IPS-18c (cell line): ENCODE data around the gene PHB1.
"Not testable (repeated sequence)": the region's sequence is repeated elsewhere in the genome, so short reads cannot be mapped to it uniquely, and the experiment has no call there.

ENCODE experiments used
- H3K4me3 ChIP-seq: 2 replicates; pipeline ENCODE4 v1.7.0; 2013; ENCODE audit warnings: low read depth, mild to moderate bottlenecking, low read length, moderate library complexity; ENCODE audit not compliant: insufficient read depth
- H3K9me3 ChIP-seq: one replicate; pipeline ENCODE4 v1.6.1; 2013; ENCODE audit warnings: mild to moderate bottlenecking, low read length, moderate library complexity; ENCODE audit not compliant: control insufficient read depth, insufficient read depth

Gene PHB1

DNA sequence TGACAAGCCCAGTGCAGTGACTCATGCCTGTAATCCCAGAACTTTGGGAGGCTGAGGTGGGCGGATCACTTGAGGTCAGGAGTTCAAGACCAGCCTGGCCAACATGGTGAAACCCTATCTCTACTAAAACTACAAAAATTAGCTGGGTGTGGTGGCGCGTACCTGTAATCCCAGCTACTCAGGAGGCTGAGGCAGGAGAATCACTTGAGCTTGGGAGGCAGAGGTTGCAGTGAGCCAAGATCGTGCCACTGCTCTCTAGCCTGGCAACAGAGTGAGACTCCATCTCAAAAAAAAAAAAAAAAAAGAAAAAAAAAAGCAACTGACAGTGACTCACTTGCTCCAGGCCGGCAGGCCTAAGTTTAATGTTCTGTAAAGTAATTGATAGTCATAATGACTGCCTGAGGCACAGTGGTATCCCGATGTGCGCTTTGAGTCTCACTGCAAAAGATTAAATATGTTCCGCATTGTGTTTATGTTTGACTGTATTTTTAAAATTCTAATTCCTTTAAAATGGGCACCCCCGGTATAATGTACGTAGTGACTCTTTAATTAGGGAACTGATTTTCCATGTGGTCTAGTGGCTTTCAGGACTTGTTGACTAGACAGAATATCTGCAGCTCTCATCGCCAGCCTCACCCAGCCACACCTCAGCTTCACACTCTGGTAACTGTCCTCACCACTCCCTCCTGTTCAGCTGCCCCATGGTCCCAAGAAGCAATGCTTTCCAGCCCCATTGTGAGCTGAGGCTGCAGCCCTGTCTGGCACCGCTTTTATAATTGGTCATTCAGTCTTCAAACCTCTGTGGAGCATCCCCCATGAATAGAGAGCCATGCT is 25.0 kb downstream of the PHB1 start:
- H3K4me3 ChIP-seq, H3K9me3 ChIP-seq: not testable (repeated sequence)

DNA sequence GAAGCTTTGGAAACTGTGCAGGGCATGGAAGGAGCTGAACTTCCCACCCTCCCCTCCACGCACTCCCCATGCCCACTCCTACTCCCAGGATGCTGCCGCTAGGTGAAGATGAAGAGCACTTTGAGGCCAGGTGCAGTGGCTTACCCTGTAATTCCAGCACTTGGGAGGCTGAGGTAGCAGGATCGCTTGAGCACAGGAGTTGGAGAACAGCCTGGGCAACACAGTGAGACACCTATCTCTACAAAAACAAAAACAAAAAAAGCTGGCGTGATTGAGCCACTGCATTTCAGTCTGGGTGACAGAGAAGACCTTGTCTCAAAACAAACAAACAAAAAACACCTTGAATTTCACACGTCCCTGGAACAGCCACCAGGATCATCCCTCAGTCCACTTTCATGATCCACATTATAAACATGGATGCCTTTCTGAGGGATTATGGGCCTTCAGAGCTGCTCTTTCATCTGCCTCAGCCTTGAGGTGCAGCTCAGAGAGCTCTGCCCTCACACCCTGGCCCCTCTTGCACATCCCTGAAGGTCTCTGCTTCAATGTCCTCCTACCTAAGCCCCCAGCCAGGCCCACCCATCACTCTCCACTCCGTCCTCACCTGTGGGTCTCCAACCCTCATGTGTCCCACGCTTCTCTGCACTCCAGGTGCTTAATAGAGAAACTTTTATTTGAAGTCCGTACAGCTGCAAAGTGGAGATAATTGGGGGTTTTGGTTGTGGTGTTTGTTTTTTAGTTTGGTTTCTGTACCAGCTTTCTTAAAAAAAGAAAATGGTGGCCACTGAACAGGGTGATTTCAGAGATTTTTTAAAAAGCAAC is 25.8 kb downstream of the PHB1 start:
- no peaks in the 10 kb centered on the region for H3K9me3 ChIP-seq
- H3K4me3 ChIP-seq: no peak overlapping the region

DNA sequence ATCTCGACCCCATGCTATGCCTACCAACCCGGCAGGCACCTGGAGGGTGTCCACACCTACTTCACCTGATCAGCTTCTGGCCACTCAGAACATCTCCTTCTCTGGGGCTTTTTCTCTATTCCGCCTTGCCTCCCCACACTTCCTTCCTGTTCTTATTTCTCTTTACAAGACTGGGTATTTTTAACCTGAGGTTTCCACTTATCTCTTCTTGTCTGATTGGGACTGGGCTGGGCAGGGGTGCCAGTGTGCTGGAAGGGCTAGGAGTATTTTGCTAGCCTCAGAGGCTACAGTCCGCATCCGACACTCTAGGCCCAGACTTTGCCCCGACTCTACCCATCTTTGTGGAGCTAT is 26.4 kb downstream of the PHB1 start:
- no peak overlapping the region for H3K4me3 ChIP-seq
- no peaks in the 10 kb centered on the region for H3K9me3 ChIP-seq

DNA sequence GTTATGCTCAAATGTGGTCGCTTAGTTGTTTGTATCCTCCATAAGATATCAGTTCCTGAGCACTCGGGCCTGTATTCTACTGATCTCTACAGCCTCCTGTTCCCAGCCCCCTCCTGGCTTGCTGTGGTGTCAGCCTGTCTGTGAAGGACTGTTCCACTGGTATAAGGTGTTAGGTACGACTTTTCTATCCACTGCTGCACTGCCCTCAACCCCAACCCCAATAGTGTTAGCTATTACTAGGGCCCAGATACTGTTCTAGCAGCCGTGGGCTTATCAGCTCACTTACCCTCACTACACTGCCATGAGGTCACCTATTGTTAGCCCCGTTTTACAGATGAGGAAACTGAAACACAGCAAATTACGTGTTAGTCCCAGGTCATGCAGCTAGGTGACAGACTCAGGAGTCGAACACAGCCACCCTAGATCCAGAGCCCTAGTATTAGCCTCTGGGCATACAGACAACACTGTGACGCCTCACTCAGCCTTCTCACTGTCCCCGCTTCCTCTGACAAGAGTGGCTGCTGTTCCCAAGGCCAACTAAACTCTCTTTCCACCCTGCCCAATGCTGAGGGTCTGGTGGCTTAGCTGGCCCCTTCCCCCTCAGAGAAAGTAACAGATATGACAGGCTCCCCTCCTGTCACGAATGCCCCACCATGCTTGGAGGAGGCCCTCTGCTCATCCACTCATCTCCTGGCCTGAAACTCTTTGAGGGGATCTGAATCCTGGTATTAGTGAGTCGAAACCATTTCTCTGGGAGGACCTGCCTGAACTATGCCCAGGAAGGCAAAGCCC is 27.0 kb downstream of the PHB1 start:
- Histone ChIP-seq H3K4me3 (no peak overlapping the region), H3K9me3 (no peaks in the 10 kb centered on the region)

DNA sequence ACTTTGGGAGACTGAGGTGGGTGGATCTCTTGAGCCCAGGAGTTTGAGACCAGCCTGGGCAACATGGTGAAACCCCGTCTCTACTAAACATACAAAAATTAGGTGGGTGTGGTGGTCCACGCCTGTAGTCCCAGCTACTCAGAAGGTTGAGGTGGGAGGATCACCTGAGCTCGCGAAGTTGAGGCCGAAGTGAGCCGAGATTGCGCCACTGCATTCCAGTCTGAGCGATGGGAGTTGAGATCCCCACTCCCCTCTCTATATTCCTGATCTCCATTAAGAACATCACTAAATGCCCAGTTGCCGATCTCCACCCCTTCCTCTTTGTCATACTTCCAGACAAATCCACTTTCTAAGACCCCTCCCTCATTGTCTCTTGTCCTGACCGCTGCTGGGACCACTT is 28.3 kb downstream of the PHB1 start:
- Histone ChIP-seq H3K9me3 (no peaks in the 10 kb centered on the region), H3K4me3 (no peak overlapping the region)

DNA sequence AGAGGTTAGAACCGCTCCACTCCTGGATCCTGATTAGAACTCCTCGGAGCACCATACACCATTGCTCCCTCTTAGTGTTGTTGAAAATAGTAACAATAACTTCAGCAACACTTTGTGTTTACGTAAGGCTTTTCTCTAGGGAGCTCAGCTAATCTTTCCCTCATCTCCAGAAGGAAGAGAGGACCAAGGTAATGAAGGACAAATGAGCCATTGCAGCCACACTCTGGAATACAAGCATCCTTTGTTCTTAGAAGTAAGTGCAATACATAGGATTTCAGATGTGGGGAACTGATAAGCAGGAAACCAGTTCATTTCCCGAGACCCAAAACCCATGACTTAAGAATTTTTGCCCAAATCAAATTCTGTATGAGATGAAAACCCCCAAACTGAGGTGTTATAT is 29.7 kb downstream of the PHB1 start:
- no peaks in the 10 kb centered on the region for H3K9me3 ChIP-seq
- H3K4me3 ChIP-seq: no peak overlapping the region

DNA sequence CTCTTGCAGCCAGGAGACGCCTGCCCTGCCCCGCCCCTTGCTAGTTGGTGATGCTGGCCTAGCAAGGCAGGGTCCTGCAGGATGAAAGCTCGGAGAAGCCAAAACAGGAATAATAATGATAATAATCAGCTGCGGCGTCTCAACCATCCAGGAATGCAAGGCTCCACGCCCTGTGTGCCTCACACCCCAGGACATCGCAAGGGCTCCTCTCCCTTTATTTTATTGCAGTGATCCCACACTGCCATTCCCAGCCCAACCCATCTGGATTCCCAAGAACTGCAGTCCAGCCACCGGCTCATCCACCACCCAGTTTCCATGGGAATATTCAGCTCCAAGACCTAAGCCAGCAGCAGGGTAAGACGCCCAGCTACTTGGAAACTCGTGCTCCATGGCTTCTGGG is 31.6 kb downstream of the PHB1 start:
- H3K9me3 ChIP-seq: no peaks in the 10 kb centered on the region
- H3K4me3 ChIP-seq: no peak overlapping the region

DNA sequence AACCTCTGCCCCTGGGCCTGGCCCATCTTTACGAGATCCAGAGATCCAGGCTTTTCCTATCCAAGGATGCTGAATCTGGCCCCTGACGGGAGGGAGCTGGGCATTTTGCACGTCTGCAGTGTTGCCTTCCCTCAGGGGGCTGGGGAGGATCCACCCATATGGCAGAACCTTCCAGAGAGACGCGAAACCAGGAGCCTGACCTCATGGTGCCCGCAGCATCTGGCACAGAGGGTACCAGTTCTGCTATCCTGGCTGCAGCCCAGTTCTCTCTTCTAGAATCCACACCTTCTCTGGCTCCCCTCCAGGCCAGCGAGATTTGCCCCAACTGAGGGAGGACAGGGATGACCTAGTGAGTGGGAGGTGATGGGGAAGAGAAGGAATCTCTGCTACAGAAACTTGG is 32.1 kb downstream of the PHB1 start:
- Histone ChIP-seq H3K4me3 (no peak overlapping the region), H3K9me3 (no peaks in the 10 kb centered on the region)

DNA sequence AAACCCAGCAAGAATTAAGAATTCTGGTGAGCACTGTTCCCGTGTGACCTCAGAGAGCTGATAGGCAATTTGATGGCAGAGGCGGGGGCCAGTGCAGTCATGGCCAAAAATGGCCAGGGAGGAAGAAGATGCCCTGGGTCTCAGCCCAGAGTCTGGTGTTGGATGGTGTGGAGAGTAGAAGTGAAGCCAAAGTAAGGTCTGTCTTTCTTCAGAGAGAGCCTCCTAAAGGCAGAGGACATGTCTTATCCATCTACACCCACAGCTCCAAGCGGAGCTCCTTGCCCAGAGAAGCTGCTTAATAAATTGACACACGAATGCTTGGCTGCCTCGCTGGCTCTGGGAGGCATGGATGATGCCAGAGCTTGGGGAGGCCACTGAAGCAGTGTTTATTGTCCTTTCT is 32.9 kb downstream of the PHB1 start:
- Histone ChIP-seq H3K9me3 (no peaks in the 10 kb centered on the region), H3K4me3 (no peak overlapping the region)

DNA sequence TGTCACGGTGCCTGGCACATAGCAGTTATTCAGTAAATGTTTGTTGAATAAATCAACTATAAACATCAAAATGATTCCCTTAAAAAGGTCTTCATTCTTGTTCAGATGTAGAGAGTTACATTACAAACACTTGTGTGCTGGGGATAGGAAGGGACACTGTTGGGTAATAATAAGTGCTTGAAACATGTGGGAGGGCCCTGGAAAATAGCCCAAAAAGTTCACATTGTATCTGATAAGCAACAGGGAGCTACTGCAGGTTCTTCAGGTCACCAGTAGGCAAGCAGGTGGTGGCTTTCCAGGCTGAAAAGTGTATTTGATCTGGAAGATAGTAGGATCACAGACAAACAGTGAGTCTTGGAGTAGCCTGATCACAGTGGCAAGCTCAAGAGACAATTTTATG is 33.6 kb downstream of the PHB1 start:
- Histone ChIP-seq H3K9me3 (no peaks in the 10 kb centered on the region), H3K4me3 (no peak overlapping the region)

DNA sequence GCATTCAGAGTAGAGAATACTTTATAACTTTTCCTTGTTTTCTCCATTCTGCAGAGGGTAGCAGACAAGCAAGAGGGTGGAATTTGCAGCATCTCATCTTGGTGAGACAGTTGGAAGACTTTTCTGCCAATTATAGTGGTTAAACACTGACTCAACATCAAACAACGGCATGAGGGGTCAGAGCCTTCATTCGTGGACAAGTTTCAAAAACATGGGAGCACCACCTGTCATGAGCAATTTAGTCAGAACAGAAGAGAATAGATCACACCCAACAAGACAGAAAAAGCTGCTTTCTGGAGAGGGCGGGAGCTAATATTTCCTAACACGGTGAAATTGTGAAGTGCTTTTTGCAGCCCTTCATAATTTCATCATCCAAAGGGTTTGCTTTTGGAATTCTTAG is 34.8 kb downstream of the PHB1 start:
- H3K4me3 ChIP-seq: no peak overlapping the region
- H3K9me3 ChIP-seq: no peaks in the 10 kb centered on the region

DNA sequence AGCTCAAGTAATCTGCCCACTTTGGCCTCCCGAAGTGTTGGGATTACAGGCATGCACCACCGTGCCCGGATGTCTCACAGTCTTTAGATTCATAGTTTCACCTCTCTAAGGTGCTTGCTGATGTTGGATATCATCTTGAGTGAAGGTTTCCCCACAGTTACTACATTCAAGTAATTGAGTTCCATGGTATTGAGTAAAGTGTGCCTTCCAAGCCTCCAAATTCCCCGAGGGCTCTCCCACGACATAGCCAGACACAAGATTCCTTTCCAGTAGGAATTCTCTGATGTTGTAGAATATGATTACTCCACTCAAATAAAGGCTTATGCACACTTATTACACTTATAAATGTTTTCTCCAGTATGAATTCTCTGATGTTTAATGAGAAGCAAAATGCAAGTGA is 36.4 kb downstream of the PHB1 start:
- Histone ChIP-seq H3K9me3 (no peaks in the 10 kb centered on the region), H3K4me3 (no peak overlapping the region)

DNA sequence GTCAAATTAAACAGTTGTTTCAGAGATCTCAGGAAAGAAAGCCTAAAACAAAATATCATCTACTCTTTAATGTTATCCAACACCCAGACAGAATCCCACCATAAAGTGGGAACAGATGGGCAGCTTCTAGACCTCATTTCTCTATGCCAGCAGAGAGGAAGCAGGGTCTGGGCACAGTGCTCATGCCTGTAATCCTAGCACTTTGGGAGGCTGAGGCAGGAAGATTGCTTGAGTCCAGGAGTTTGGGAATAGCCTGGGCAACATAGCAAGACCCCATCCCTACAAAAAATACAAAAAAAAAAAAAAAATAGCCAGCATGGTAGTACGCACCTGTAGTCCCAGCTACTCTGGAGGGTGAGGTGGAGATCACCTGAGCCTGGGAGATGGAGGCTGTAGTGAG is 39.1 kb downstream of the PHB1 start:
- H3K9me3 ChIP-seq: no peaks in the 10 kb centered on the region
- no peak overlapping the region for H3K4me3 ChIP-seq

DNA sequence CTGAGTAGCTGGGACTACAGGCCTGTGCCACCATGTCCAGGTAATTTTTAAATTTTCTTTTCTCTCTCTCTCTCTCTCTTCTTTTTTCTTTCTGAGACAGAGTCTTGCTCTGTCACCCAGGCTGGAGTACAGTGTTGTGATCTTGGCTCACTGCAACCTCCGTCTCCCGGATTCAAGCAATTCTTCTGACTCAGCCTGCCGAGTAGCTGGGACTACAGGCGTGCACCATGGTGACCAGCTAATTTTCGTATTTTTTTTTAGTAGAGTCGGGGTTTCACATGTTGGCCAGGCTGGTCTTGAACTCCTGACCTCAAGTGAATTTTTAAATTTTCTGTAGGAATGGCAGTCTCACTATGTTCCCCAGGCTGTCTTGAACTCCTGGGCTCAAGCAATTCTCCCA is 41.6 kb downstream of the PHB1 start:
- Histone ChIP-seq H3K9me3 (no peaks in the 10 kb centered on the region), H3K4me3 (no peak overlapping the region)

DNA sequence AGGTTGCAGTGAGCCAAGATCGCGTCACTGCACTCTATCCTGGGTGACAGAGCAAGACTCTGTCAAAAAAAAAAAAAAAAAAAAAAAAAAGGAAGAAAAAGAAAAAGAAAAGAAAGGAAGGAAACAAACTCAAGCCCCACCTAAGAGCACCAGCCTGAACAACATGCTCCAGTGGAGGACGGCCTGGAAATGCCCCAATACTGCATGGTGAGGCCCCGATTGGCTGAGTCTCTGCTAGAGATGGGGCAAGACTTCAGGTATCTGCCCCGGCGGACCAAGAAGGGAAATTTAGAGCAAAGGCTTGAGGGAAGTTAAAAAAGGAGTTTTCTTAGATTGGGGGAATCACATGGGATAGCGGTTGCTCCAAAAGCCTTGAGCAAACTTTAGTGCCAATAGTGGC is 42.3 kb downstream of the PHB1 start:
- H3K4me3 ChIP-seq: no peak overlapping the region
- no peaks in the 10 kb centered on the region for H3K9me3 ChIP-seq

DNA sequence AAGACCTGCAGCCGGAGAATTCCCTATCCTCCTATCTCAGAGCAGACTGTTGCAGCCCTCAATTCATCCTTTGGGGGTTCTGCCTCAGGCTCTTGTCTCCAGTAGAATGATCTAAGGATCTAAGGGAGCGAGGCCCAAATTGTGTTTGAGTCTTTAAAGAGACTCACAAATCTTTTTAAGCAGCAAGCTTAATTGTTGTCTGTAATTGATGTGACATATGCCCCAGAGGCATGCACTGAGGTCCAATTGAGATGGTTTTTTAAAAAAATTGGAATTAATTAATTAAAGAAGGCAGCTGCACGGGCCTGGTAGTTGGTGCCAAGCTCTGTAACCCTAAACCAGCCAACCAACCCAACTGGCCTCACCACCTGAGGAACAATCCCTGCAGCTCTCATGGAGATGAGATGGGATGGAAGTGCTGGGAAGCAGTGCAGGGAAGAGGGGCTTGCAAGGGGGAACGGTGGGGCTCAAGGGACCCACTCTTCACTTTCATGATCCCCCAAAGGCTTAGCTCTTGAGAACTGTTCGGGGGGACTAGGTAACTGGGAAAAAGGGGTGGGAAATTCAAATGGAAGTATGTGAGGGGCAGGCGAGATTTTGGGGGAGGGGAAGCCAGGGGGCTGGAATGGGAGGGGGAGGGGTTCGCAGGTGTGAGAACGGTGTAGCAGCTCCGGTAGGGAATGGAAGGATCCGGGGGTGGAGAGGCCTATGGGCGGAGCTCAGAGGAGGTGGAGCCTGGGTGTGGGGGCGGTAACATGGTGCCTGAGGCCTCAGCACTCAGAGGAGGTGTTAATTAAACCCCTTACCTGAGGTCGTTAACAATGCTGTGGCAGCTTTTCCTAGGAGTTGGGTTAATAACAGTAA is 43.5 kb downstream of the PHB1 start:
- Histone ChIP-seq H3K4me3 (no peak overlapping the region; the same call in 1 of the 2 replicates), H3K9me3 (no peaks in the 10 kb centered on the region)

DNA sequence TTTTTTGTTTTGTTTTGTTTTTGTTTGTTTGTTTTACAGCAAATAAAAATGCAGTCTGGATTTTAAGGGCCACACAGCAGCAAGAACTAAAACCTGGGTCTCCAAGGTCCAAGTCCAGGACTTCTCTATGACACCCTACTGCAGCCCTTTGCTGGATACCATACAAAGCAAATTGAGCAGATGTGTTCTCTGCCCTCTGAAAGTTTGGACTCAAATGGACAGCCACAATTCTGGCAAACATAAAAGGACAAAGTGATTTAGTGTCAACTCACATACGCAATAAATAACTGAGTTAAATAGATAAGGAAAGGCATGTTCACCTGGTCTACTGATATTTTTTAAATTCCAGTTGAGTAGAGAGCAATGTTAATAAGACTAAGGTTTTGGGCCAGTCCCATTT is 44.9 kb downstream of the PHB1 start:
- H3K4me3 ChIP-seq: no peak overlapping the region
- no peaks in the 10 kb centered on the region for H3K9me3 ChIP-seq
